Stimulated activated CD8-positive, alpha-beta memory T cell treated with anti-CD3 and anti-CD28 coated beads, Interleukin-4, amount 100 ng/mL, for 4 hours (primary cell): ENCODE data around the gene HTRA1.

ENCODE experiments used
- DNase-seq, 2 donors: peaks; one replicate each; pipeline ENCODE4 v3.0.0-alpha.2; 2020; ENCODE audit warnings: low read depth in 2 of 2, low spot score in 1 of 2

HTRA1 gene

DNA sequence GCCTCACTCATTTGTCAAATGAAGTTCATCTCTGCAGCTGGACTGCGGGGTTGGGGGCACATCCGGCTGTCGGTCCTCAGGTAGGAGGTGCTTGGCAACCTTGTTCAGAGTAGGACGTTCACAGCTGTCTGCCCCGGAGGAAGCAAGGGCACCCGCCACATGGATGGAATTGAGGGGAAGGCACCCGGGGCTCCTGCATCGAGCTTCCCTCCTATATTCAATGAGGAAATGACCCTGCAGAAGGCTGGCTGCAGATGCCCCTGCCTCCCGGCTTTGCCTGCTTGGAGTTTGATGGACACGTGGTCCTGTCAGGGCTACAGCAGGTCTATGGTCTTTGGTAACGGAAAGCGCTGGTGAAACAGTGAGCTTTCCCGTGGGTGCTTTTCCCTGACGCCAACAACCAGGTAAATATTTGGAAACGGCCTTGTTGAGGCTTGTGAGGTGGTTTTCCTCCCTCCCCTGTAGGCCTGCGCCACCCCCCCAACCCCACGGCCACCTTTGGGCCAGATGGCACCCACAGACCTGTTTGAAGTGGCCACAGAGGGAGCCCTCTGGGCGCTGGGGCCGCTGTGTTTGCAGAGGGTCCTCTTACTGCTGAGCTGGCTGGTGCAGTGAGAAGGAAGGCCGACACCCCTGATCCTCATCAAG is 32.9 kb downstream of the HTRA1 start:
- no peak for DNase-seq

DNA sequence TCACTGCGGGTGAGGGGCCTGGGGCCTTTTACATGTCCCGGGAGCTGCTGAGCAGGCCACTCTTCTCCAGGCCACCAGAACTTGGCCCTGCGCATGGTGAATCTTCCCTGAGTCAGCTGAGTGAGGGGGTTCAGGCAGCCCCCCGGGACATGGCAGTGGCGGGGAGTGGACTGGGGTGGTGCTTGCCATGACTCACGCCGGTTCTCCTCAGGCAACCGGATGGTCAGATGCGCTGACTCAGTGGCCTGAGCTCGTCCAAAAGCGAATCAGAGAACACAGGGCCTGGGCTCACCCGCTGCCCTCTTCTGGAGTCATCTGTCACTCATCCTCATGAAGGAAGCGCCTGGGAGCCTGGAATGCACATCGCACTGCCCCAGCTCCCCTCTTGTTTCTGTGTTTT is 33.5 kb downstream of the HTRA1 start:
- no peak for DNase-seq

DNA sequence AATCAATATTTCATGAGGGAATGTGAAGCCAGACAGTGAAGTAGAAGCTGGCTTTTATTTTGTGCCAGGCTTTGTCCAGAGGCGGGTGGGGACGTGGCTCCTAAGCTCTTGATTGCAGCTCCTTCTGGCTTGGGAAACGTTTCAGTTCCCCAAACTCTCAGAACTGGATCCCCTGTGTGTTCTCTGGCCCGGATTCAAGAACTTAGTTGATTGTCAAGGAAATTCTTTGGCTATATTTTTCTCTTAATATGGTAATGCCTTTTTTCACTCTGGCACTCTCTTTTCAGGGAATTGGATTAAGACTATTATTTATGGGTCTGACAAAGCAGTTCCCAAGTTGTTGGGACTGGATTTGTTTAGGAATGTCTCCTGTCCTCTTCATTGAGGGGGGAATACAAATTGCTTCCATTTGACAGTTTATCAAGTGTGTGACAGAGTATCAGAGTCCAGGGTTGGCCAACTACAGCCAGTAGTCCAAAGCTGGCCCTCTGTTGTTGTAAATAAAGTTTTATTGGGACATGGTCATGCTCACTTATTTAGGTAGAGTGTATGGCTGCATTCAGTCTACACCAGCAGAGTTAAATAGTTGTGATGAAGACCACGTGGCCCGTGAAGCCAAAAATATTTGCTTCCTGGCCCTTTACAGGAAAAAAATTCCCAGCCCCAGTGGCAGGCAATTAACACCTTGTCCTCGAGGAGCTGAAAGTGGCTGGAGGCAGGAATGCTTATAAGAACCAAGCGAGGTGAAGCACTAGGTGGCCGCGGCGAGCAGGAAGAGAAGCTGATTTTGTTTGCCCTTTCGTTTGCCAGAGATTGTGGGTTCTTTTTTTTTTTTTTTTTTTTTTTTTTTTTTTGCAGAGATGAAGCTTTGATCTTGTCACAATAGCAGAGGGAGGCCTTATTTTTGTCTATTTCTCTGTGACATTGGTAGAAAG is 34.3 kb downstream of the HTRA1 start:
- DNase-seq = no peak

DNA sequence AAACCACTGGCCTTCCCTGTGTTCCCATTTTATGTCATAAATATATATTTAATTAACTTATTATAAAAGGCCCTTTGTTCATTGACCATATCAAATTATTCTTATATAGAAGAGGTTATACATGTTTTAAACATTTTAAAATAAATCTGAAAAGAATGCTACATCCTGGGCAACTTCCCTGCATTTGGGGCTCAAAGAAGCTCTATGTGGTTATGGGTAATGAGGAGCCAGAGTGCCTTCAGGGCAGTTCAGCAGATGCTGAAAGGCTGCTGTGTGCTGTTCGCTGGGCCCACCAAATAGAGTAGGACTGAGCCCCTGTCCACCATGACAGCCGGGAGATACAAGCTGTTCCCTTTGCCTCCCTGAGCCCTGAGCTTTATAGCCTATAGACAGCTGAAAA is 35.9 kb downstream of the HTRA1 start:
- DNase-seq = no peak

DNA sequence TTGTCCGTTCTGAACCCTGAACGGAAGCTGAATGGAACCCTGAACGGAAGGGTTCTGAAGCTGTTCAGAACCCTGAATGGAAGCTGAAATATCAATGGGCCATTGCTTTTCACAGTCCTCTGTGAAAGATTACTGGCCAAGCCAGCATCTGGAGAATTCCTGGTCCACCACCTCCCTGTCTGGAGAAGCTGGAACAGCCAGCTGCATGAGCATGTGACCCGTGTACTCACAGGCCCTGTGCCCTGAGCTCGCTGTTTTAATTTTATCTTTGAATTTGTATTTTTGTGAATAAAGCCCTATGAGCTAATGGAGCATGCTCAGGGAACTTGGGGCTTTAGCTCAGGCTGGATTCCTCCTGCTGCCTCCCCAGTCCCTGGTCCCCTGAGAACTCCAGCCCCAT is 37.2 kb downstream of the HTRA1 start:
- no peak for DNase-seq

DNA sequence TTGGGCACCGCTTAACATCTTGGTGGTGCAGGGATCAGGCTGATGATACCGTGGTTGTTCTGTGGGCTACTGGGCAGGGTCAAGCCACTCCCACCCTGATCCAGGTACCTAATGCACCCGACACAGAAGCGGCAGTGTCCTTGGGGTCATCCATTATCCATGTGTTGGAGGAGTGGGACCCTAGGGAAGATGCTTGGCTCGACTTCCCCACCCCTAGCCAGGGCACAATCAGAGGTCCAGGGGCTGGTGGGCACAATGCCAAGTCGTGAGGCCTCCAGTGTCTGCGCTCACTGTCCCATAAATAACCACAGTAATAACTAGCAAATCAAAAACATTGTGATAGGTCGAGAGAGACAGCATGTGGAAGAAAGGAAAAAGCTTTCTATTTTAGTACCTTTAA is 37.7 kb downstream of the HTRA1 start:
- no peak for DNase-seq

DNA sequence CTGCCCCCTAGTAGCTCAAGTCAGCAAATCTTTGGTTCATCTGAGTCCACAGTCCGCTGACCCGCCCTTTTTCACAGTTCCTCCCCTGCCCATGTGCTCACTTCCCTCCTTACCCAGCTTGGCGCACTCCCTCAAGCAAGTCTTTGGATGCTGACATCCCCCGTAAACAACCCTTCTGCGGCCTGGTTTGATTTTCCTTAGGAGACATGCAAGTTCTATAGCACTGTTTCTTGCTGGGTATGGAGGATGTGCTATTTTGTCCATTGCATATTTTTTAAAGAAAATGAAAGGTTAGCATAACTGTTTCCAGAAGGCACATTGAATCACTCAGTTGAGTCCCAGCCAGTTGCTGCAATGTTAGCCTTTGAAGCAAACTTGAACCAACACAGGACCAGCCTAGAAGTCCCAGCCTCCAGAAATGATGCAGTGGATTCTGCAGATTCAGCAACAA is 38.2 kb downstream of the HTRA1 start:
- no peak for DNase-seq

DNA sequence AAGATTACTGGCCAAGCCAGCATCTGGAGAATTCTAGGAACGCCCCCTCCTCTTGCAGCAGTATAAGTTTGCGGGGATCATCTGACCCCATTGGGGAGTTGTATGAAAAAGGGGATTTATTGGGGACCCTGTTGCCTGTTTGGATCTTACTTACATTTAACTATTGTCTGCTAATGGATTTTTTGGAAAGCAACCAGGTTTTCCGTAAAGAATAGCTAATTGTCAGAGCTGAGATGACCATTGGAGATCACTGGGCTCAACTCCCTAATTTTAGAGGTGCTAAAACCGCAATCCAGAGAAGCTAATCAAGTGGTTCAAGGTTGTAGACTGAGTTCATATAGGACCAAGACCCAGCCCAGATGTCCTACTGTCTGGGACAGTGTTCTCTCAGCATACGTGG is 38.8 kb downstream of the HTRA1 start:
- DNase-seq = no peak

DNA sequence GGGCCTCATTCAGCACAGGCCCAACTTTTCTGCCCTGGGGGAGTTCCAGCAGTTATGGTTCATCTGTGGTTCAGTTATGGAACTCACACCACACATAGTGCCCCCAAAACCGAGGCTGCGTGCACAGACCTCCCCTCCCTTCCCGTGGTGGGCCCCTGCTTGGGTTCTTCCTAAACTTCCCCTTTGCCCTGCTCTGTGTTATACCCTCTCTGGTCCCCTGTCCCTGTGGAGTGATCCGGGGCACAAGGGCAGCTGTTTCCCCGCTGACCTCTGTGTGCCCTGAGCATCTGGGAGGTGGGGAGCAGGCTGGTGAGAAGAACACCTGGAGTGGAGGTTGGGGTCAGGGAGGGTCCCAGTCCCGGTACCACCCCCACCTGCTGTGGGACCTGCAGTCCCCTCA is 39.4 kb downstream of the HTRA1 start:
- no peak for DNase-seq

DNA sequence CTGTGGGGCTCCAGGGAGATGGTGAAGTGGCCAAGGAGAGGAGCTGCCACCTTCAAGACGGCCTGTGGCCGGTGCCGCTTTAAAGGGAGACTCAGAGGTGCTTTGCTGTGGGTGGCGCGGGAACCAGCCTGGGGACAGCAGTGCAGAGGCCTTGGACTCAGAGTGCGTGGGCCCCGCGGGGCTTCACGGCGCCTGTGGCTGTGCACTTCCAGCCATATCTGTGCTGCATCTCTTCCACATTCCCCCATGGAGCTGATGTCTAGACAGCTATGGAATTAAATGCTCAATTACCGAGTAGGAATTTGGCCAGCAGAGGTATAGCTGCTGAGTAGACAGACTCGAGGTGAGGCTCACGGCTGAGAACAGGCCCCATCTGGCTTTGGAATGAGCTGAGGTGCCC is 41.7 kb downstream of the HTRA1 start:
- no peak for DNase-seq

DNA sequence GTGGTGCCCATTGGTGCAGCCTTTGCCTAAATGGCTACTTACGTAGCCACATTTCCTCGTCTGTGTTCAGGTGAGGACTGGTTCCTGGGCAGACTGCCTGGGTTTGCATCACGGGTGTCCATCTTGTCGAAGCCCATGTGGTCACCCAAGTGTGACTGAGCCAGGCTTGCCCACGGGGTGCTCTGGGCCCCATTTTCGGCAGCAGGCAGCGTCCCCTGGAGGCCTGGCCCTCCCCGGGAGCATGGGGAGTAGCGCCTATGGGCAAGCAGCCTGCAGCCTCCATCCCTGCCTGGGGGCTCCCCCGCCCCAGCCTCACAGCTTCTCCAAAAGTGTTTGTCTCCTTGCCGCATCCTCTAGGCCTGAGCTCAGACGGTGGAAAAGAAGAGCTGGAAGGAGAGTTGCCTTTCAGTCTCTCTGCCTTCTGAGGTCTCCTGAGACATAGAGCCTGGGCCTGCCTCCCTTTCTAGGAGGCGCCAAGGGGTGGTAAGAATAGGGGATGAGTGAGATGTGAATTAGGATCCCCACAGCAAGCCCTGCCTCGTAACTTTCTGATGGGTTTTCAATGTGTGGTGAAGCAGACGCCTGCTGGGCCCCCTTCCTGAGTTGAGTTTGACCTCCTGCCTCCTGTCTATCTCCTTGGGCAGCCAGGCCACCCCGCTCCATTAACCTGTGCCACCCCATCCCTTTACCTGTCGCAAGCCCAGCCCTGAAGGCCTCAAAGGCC is 42.7 kb downstream of the HTRA1 start:
- no peak for DNase-seq

DNA sequence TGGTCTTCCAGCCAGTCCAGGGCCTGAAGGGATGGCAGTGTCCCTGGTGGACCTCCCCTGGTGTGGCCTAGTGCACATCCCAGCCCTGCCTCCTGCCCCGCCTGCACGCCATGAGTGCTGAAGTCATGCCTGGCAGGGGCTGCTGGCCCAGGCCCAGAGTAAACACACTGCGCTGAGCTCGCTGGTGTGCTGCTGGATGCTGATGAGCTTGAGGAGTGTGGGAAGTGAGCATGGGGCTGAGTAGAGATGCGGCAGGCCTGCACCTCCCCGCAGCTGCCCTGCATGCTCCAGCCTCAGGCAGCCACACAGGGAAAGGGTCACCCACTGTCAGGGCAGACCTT is 43.2 kb downstream of the HTRA1 start:
- DNase-seq = no peak

DNA sequence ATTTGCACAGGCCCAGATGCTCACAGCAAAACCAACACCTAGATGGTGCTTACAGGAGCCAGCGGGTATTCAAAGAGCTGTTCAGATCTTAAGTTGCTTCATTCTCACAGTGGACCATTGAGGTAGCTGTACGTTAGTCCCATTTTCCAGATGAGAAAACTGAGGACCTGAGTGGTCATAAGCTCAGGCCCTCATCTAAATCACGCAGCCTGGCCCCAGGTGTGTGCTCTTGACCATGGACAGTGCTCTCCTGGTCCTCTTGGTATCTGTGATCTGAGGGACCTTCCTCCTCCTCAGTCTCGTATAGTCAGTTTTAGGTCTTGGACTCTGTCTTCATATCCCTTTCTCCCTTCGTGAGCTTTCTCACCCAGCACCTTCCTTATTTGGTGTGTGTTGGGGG is 43.7 kb downstream of the HTRA1 start:
- no peak for DNase-seq

DNA sequence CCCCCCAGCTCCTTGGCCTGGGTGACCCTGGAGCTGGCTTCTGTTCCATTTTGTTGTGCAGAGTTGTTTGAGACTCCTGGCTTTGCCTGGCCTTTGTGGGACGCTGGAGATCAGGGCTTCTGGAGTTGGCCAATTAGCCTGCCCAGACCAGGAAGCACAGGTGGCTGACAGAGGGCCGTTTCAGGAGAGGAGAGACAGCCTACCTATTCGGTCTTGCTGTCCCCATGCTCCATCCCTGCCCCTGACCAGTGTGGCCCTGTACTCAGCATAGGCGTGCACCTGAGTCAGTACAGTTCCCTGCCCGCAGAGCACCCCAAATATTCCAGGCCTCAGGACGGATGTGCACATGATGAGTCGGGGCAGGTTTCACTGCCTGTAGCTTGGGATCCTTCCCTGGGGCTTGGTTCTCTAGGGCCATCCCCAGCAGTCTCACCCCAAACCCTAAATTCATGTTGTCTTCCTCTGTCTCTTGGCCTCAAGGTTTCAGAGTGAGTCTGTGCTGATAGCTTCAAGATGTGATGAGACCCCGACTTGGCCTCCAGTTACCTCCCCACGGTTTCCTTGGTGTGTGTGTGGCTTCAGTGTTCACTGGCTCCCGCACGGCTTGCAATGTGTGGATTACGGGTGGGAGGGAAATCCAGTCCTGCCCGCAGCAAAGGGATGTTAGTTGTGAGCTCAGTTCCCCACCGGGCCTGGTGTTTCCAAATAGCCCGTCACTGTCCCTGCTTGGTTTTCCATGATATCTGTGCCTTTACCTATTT is 44.7 kb downstream of the HTRA1 start:
- DNase-seq = no peak

DNA sequence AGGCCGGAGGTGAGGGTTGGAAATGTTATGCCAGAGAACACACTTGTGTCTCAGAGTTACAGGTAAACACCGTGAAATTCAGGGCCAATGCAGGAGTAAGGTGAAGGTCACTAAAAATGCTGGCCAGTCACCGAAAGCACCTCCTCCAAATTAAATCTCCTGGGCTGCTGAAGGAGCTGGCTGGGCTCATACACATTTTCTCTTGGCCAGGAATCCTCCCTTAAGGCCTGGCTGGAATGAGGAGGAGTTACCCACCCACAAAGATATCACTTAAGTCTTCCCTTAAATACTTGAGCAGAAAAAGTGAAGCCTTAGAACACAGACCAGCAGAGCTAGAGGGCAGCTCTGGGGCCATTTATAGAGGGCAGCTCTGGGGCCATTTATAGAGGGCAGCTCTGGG is 46.3 kb downstream of the HTRA1 start:
- no peak for DNase-seq

DNA sequence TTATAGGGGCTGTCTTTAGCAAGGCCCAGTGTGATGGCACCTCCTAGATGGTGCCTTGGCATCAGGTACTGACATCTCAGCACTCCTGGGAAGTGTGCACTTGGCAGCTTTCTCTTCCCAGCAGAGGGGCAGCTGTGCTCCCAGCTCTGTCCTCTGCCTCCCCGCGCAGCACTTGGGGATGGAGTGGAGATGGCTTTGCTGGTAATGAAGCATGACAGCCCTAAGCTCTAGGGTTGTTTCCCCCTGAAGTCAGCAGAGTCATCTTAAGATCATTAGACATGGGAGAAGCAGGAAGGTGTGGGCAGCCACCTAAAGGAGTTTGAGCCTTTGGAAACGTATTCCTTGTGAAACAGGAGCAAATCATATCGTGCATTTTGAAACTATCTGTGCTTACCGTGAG is 46.7 kb downstream of the HTRA1 start:
- no peak for DNase-seq

DNA sequence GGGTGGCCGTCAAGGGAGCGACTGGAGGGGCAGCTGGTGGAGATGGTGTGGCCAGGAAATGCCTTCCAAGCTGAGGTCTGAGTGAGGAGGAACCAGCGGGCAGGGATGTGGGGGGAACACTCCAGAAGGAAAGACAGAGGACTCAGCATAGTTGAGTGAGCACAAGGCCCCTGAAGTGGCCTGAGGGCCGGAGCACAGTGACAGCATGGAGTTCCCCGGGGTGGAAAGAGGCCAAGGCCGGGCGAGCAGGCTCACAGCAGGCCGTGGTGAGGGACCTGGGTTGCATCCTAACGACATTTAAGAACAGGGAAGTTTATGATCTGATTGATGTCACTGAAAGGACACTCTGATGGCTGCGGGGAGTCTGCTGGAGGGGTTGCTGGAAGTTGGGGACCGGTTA is 48.0 kb downstream of the HTRA1 start:
- no peak for DNase-seq

DNA sequence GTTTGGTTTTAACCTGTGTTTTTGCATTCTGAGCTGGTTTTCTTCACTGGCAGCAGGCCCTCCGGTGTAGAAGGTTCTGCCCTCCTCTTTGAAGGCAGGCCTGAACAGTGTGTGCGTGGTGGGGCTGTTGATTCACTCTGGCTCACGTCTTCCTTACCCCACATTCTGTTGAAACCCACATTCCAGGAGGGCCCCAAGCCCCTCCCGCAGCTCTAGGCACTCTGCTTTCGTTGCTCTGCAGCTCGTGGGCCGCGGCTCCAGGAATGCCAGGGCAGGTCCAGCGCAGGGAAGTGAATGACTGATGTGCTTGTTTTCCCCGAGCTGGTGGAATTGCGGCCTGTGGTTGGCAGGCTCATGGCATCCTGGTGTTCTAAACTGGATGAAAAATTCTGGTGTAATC is 49.0 kb downstream of the HTRA1 start:
- no peak for DNase-seq

DNA sequence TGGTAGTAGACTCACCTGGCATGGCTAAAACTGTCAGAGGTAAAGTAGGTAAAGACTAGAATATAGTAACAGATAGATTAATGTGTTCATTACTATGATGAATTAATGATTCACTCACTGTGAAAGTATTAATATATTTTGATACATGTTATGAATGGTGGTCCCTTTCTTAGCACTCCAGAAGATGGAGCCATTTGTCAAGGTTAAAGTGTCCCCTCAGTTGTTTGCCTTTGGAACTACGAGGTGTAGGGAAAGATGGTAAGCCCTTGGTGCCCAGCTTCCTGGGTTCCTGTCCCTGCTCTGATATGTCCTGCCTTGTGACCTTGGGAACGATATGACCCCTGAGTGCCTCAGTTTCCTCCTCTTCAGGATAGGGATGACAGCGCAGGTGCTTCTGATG is 49.4 kb downstream of the HTRA1 start:
- no peak for DNase-seq

DNA sequence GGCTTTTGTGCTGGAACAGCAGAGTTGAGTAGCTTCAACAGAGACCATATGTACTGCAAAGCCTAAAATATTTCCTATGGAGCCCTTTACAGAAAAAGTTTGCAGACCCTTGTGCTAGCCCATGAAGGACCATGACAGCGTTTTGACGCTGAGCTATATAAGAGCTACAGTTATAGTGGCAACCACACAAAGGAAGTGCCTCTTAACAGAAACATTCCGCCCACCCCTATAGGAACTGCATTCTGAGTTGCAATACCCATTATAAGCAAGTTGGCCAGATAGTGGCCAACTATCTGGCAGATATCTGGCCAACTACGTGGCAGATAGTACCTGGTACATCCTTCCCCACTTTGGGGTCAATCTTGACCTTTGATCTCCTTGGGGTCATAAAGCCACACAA is 51.7 kb downstream of the HTRA1 start:
- DNase-seq = no peak

DNA sequence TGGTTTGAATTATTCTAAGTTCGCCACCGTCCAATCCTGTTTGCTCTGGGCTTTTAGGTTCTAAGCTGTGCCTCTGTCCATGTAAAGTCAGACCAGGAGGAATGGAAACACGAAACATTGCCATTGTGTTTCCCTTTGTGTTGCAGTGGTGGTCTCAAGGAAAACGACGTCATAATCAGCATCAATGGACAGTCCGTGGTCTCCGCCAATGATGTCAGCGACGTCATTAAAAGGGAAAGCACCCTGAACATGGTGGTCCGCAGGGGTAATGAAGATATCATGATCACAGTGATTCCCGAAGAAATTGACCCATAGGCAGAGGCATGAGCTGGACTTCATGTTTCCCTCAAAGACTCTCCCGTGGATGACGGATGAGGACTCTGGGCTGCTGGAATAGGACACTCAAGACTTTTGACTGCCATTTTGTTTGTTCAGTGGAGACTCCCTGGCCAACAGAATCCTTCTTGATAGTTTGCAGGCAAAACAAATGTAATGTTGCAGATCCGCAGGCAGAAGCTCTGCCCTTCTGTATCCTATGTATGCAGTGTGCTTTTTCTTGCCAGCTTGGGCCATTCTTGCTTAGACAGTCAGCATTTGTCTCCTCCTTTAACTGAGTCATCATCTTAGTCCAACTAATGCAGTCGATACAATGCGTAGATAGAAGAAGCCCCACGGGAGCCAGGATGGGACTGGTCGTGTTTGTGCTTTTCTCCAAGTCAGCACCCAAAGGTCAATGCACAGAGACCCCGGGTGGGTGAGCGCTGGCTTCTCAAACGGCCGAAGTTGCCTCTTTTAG is 52.9 kb downstream of the HTRA1 start:
- no peak for DNase-seq
